Gastroesophageal sphincter (tissue), 4 donors: ENCODE data around the gene CCDC170. TPM values are rescaled to one million over a fixed set of nuclear protein-coding genes. Genes with fewer than 3 reads are reported as not detected.

Experiments
- ATAC-seq: fragments of 150-250 bp; one replicate; pipeline ENCODE4 v1.9.1; 2016; ENCODE audit warnings: mild to moderate bottlenecking, moderate library complexity
- H3K27ac ChIP-seq, 4 donors: fragments of 200-600 bp; sonication (generic) in 3 of 4; 1 replicate in 3 of 4; 2 replicates in 1 of 4; pipeline ENCODE4 v1.5.1; 2016 to 2019
- H3K27me3 ChIP-seq: fragments of 200-600 bp; sonication (generic); one replicate; pipeline ENCODE4 v1.5.1; 2019
- H3K36me3 ChIP-seq, 2 donors: fragments of 200-600 bp; sonication (generic); one replicate each; pipeline ENCODE4 v1.5.1; 2019; ENCODE audit warnings: control low read depth in 1 of 2
- H3K4me1 ChIP-seq, 3 donors: fragments of 200-600 bp; sonication (generic); 1 replicate in 2 of 3; 2 replicates in 1 of 3; pipeline ENCODE4 v1.5.1; 2016 to 2019; ENCODE audit warnings: control low read depth in 2 of 3
- H3K4me3 ChIP-seq, 2 donors: fragments of 200-600 bp; sonication (generic); one replicate each; pipeline ENCODE4 v1.5.1; 2019; ENCODE audit warnings: mild to moderate bottlenecking in 1 of 2, moderate library complexity in 1 of 2
- H3K9me3 ChIP-seq, 3 donors: fragments of 200-600 bp; sonication (generic); one replicate each; pipeline ENCODE4 v1.5.1; 2017 to 2019; ENCODE audit warnings: control low read depth in 2 of 3
- CTCF ChIP-seq, 4 experiments: fragments of 200-600 bp in 2 of 4; fragments of 450-650 bp in 2 of 4; sonication (generic) in 1 of 4; IDR thresholded peaks; one replicate each; pipeline ENCODE4 v1.5.1; 2017 to 2019; ENCODE audit warnings: antibody characterized with exemption in 4 of 4, mild to moderate bottlenecking in 2 of 4, moderate library complexity in 2 of 4
- EP300 ChIP-seq: sonication (generic); formaldehyde crosslinking; IDR thresholded peaks from one replicate; pipeline ENCODE4 v1.6.1; 2017; ENCODE audit warnings: antibody characterized with exemption, mild to moderate bottlenecking
- POLR2A ChIP-seq, 2 donors: fragments of 450-650 bp; IDR thresholded peaks; one replicate each; pipeline ENCODE4 v1.6.1; 2017; ENCODE audit warnings: antibody characterized with exemption in 2 of 2, mild to moderate bottlenecking in 2 of 2, moderate library complexity in 1 of 2
- POLR2AphosphoS5 ChIP-seq: sonication (generic); formaldehyde crosslinking; IDR thresholded peaks from one replicate; pipeline ENCODE4 v1.6.1; 2017; ENCODE audit warnings: antibody characterized with exemption
- WGBS, 2 donors: methylation state at CpG; one replicate each; pipeline ENCODE4 v1.1.5; 2018; ENCODE audit warnings: low coverage in 1 of 2; 5-methylcytosine and 5-hydroxymethylcytosine counted together
- total RNA-seq, 4 donors: library from RNA; depleted of rRNA; stranded (reverse); fragments of >200 nt; gene quantifications; one replicate each; pipeline ENCODE4 v1.1.0, GENCODE V29; 2016

CCDC170 gene
- total RNA-seq, 4 donors from 2014 or later: 0.23 to 1.2 (median 0.77) TPM

- Histone ChIP-seq H3K4me3 (no peak overlapping the region), H3K27me3 (no peaks in the 10 kb centered on the region), H3K9me3 (peaks cover 0 to 16% (median 0%) of the 10 kb centered on the region in 3 donors), H3K27ac (no peak overlapping the region), H3K4me1 (no peaks in the 10 kb centered on the region), H3K36me3 (no peaks in the 10 kb centered on the region)
- no peak for ATAC-seq
- WGBS, 2 donors: 50 to 67% methylated on average over 3 to 4 of the region's 4 CpGs
- TF ChIP-seq POLR2AphosphoS5 (no peak), POLR2A (IDR thresholded peaks at IDR 0.05) (no peak), EP300 (no peak), CTCF (IDR thresholded peaks at IDR 0.05) (no peak)
Observed at GRCh38 chr6:151658091-151658490, 164.3 kb downstream of the CCDC170 start.

GRCh38 chr6:151659212-151659611 lies 165.4 kb downstream of the CCDC170 start:
- no peaks in the 10 kb centered on the region for H3K36me3 ChIP-seq
- 40 to 67% methylated on average over 1 of the region's 4 CpGs for WGBS, 2 donors
- H3K27me3 ChIP-seq: no peaks in the 10 kb centered on the region
- H3K4me3 ChIP-seq: no peak overlapping the region
- no peaks in the 10 kb centered on the region for H3K4me1 ChIP-seq
- H3K27ac ChIP-seq: no peak overlapping the region
- no peak for TF ChIP-seq CTCF (IDR thresholded peaks at IDR 0.05)
- no peak for TF ChIP-seq EP300
- peaks cover 0 to 16% (median 0%) of the 10 kb centered on the region in 3 donors for H3K9me3 ChIP-seq
- ATAC-seq: no peak

- H3K27me3 ChIP-seq: no peaks in the 10 kb centered on the region
- H3K9me3 ChIP-seq: no peaks in the 10 kb centered on the region
- no peak for ATAC-seq
- no peak overlapping the region for H3K27ac ChIP-seq
- no peak for TF ChIP-seq POLR2AphosphoS5
- no peak for TF ChIP-seq POLR2A (IDR thresholded peaks at IDR 0.05)
- TF ChIP-seq CTCF (IDR thresholded peaks at IDR 0.05): no peak
- no peak for TF ChIP-seq EP300
- no peaks in the 10 kb centered on the region for H3K4me1 ChIP-seq
- 71 to 73% methylated on average over 2 to 3 of the region's 3 CpGs for WGBS, 2 donors
- H3K36me3 ChIP-seq: no peaks in the 10 kb centered on the region
- no peak overlapping the region for H3K4me3 ChIP-seq
Observed at GRCh38 chr6:151661509-151661908, 167.7 kb downstream of the CCDC170 start.

GRCh38 chr6:151661928-151662327 lies 168.1 kb downstream of the CCDC170 start:
- Histone ChIP-seq H3K27ac (no peak overlapping the region), H3K36me3 (no peaks in the 10 kb centered on the region), H3K4me3 (no peak overlapping the region), H3K9me3 (no peaks in the 10 kb centered on the region), H3K27me3 (no peaks in the 10 kb centered on the region), H3K4me1 (no peaks in the 10 kb centered on the region)
- no peak for ATAC-seq
- WGBS, 2 donors: 26 to 45% methylated on average over 4 of the region's 4 CpGs
- TF ChIP-seq CTCF (IDR thresholded peaks at IDR 0.05): no peak
- TF ChIP-seq POLR2AphosphoS5: no peak
- no peak for TF ChIP-seq POLR2A (IDR thresholded peaks at IDR 0.05)
- no peak for TF ChIP-seq EP300

- no peaks in the 10 kb centered on the region for H3K27me3 ChIP-seq
- H3K4me3 ChIP-seq: no peak overlapping the region
- no peak for TF ChIP-seq CTCF (IDR thresholded peaks at IDR 0.05)
- no peak for TF ChIP-seq EP300
- no peak for TF ChIP-seq POLR2A (IDR thresholded peaks at IDR 0.05)
- TF ChIP-seq POLR2AphosphoS5: no peak
- WGBS, 2 donors: 100% methylated on average over 2 of the region's 2 CpGs
- no peak for ATAC-seq
- no peak overlapping the region for H3K27ac ChIP-seq
- H3K4me1 ChIP-seq: no peaks in the 10 kb centered on the region
- H3K36me3 ChIP-seq: no peaks in the 10 kb centered on the region
- H3K9me3 ChIP-seq: no peaks in the 10 kb centered on the region
Observed at GRCh38 chr6:151663559-151663958, 169.7 kb downstream of the CCDC170 start.
